GM19468 (cell line): ENCODE measurements around the gene LOXL3.

Experiments used
- ATAC-seq: cut with Tn5 transposase; IDR thresholded peaks from one replicate; pipeline ENCODE4 v1.9.1; 2021; ENCODE audit warnings: mild to moderate bottlenecking, moderate library complexity, moderate number of reproducible peaks; ENCODE audit not compliant: unreplicated experiment; ENCODE audit errors: extremely low read depth

Gene LOXL3

GRCh38 chr2:74512744-74513604 lies 40.8 kb downstream of the LOXL3 start:
- ATAC-seq = no peak

DNA sequence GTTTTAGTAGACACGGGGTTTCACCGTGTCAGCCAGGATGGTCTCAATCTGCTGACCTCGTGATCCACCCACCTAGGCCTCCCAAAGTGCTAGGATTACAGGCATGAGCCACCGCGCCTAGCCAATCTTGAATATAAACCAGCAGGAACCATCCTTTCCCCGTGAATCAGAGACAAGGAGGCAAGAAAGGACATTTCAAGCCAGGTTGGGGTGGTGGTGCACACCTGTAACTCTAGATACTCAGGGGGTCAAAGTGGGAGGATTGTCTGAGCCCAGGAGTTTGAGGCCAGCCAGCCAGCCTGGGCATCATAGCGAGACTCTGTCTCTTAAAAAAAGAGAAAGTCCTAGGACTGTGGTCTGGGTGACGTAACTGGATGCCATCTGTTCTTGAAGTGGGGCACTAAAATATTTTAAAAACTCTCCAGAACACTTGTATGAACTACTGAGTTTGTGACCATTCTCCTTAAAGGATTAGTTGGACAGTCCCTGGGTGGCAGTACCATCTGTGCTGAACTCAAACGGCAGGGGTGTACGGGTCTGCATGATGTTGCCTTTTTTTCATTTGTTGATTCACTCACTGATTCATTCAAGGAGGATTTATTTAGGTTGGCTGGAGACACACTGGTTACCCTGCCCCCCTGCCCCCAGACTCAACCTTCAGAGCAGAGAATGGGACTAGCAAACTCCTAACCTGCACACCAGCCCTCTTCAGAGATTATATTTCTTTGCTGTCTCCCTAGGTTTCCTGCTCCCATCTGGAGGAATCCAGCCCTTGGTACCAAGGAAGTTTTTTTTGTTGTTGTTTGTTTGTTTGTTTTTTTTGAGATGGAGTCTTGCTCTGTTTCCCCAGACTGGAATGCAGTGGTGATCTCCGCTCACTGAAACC lies 42.4 kb downstream of the LOXL3 start:
- no peak for ATAC-seq

DNA sequence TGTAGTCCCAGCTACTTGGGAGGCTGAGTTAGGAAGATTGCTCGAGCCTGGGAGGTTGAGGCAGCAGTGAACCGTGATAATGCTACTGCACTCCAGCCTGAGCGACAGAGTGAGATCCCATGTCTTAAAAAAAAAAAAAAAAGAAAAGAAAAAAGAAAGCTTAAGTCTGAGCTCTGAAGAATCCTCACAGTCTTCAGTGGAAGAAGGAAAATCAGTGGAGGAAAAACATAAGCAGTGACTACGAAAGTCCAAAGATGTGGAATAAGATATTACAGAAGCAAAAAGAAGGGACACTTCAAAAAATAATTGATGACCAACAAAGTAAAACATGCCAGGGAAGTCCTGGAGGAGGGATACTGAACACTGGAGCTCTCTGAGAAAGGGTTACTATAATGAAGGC lies 43.5 kb downstream of the LOXL3 start:
- no peak for ATAC-seq

- no peak for ATAC-seq
These were observed 45.7 kb downstream of the LOXL3 start for GRCh38 chr2:74507926-74508520.

- peak; percentile 76 for ATAC-seq
These were observed 46.4 kb downstream of the LOXL3 start, which contains the start of gene PCGF1 for GRCh38 chr2:74507145-74507925. Gene PCGF1, minus strand, starts transcription at chr2:74507695. Its CDS starts 27 bp downstream, at chr2:74507668.

DNA sequence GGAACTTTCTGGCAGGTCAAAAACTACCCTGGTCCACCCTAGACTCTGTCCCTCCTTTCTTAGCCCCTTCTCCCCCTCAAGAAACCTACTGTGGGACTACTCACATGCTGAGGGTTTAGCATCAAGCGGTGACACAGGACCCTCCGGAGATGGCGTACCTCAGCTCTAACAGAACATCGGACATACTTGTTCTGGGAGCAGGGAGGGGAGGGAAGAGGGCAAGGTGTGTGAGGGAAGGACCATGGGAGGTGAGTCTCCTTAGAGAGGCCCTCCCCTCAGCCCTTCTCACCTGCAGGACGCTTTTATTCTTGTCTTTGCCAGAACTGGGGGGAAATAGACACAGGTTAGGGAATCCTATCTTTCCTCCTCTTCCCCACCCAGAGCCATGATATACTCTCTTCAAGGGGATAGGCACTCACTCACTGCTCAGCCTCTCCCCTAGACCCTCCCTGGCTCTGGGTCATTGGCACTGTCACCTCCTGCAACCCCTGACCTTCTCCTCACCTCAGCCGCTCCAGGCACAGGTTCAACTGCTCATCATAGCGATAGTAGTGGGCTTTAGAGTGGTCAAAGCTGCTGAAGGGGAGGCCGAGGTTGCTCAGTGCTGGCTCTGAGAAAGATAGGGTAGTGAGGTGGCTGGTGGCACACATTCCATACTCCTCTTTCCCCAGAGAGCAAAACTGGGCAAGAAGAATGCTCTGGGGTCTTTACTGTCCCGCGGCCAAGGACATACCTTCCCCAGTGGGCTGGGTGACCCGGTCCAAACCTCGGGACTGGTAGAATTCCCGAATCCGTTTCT lies 48.1 kb downstream of the LOXL3 start:
- ATAC-seq = no peak

- no peak for ATAC-seq
These were observed 49.2 kb downstream of the LOXL3 start for GRCh38 chr2:74504591-74504990.

DNA sequence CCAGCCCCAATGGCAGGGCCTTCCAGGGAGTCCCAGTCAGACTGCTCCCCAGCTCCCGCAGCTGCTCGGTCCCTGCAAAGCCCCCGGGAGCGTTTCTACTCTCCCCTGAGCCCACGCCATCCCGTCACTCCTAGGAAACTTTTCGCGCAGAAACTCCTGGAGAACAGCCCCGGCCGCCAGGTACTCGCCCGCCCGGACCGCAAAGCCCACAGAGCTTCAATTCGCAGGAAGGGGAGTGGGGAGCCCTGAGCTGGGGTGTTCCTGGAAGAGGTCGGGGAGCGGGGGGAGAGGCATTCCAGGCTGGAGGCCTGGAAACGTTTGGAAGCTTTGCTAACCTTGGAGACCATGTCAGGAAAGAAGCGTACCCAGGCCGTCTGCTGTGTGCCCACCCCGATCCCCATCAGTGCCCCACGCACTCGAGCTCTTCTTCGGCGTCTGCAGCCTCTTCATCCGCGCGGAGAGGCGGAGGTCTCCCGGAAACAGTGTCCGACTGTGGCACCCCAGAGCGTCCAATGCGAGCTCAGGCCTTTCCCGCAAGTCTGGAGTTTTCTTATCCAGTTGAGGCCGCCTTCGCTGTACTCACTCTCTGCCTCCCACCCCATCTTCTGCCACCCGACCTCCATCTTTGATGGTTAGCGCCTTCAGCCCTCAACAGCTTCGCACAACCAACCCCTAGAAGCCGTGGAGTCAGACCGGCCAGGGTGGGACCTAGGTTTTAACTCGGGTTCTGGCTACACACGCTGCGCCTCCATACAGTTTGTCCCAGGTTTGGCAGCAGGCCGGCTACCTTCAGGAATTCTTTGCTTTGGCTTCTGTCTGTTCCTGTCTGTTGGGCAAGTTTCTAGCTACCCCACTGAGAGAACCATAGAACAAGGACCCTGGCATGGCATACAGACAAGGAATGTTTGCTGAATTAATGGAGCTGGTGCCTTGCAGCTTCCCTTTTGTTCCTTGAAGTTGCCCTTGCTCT lies 50.0 kb downstream of the LOXL3 start:
- no peak for ATAC-seq

GRCh38 chr2:74502720-74503505 lies 50.8 kb downstream of the LOXL3 start:
- ATAC-seq = peak; percentile 31

DNA sequence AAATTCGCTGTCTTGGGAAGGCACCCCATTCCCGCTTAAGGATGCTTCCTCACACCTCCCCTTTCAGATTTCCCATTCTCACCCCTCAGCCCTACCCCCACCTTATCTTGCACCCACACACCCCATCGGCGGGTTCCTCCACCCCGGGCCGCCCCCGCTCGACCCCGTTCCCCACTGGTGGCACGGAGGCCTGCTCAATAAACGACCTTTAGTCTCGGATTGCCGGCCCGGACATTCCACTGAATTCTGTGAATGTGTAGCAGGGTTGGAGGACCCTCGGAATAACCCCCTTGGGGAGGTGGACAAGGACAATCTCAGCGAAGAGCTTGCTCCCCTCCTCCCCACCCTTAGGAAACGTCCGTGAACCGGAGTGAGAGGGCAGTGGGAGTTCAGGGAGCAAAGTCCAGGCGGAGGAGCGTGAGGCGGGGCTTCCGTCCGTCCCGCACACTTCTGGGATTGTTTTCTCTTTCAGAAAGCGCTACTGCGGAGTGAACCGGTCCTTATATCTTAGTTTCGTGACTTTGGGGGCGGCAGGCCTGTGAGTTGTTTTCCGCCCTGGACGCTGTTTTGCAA lies 51.5 kb downstream of the LOXL3 start:
- ATAC-seq = no peak

DNA sequence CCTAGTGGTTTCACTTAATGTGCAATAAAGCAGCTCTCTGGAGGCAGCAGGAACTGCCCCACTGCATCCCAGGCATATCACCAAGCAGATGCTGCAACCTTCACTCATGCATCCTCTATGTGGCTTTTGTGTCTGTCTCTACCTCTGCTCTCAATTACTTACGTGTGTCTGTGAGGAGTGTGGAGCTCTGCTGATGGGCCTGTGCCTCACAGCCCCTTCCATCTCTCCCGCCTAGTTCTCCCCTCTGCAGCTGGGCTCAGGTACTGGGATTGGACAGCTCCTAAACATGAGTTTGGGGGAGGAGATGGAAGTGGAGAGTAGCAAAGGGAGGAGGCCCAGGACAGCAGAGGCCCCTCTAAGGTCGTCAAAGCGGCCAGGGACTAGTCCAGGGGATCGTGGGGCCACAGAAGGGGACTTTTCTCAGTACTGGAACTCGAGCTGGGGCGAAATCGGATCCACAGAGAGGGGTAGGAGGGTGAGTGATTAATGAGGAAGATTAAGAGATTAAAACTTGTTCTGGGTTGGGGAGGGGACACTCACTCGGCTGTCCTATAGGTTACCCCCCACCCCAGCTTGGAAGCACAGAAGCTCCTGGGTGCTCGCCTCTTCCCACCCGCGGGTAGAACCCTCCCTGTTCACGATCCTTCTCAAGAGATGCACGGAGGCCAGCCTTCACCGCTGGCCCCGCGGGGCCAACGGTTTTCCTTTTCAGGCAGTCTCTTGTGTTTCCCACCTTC lies 52.2 kb downstream of the LOXL3 start:
- ATAC-seq = no peak

DNA sequence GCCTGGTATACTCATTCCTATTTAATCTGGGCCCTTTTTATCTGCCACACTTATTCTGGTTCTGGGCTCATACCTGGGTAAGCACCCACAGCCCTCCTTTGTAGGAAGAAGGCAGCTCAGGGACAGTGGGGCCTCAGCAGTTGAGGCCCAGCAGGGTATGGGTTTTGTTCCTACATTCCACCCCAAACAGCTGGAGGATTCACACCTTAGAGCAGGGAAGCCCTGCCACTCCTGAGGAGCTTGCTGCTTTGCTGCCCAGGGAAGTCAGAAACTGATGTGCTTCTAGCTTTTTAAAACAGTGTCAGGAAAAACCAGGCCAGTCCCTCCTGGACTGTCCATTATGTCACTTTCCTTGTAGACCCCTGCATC lies 53.2 kb downstream of the LOXL3 start:
- no peak for ATAC-seq

GRCh38 chr2:74499940-74500577 lies 53.7 kb downstream of the LOXL3 start:
- ATAC-seq = no peak

DNA sequence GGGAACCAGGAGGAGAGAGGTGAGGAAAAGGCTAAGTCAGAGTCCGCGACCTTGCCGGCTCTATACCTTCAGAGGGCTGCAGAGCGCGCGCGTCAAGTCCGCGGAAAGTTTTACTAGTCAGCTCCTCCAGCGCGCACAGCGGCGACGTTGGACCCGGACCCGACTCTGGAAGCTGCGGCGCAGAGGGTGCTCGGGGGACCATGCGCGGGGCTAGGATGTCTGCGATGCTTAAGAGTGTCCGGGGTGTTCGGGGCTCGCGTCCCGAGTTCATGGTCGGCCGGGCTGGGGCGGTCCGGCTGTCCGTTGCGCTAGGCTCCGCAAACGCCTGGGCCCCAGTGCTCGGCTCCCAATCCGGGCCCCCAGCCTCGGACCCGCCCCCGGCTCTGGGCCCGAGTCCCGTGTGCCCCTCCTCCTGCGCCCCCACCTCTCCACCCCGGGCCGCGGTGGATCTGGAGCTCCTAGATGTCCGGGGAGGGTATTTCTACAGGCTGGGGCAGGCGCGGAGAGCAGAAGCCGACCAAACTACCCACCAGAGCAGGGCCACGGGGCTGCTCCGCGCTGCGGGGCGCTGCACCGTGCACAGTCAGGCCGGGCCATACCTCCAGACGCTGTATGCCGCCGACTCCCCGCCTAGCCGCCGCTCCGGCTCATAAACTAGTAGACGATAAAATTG lies 54.3 kb downstream of the LOXL3 start, which contains the start of gene LBX2:
TSS of gene LBX2 (minus strand) at position 337 of the 673 bp plus-strand sequence. CDS start at position 271, 66 bp downstream.
- ATAC-seq = no peak
